ENCODE results near the gene DPF1.

DPF1 gene

GRCh38 chr19:38164526-38164925, 59.5 kb downstream of the DPF1 start:
- Mint-ChIP-seq H3K27me3 (ENCODE audit: low read depth) (no peaks in the 10 kb centered on the region), H3K9me3 (peaks cover 3% of the 10 kb centered on the region), H3K4me3 (no peak overlapping the region), H3K4me1 (ENCODE audit: low read depth) (no peaks in the 10 kb centered on the region), H3K27ac (no peak overlapping the region), H3K36me3 (ENCODE audit: low read depth) (peaks cover 18% of the 10 kb centered on the region)
- no peak for DNase-seq (ENCODE audit: low spot score)

- H3K27ac Mint-ChIP-seq: no peak overlapping the region
- no peak overlapping the region for H3K4me3 Mint-ChIP-seq
- peaks cover 18% of the 10 kb centered on the region for H3K36me3 Mint-ChIP-seq (ENCODE audit: low read depth)
Observed at GRCh38 chr19:38163419-38164290, 60.4 kb downstream of the DPF1 start.

GRCh38 chr19:38162632-38163031, 61.4 kb downstream of the DPF1 start:
- H3K4me1 Mint-ChIP-seq (ENCODE audit: low read depth): no peaks in the 10 kb centered on the region
- no peaks in the 10 kb centered on the region for H3K27me3 Mint-ChIP-seq (ENCODE audit: low read depth)
- DNase-seq (ENCODE audit: low spot score): no peak
- H3K27ac Mint-ChIP-seq: no peak overlapping the region
- H3K9me3 Mint-ChIP-seq: peaks cover 3% of the 10 kb centered on the region
- peaks cover 18% of the 10 kb centered on the region for H3K36me3 Mint-ChIP-seq (ENCODE audit: low read depth)
- H3K4me3 Mint-ChIP-seq: no peak overlapping the region

More at GRCh38 chr19:38163419-38164290, 60.4 kb downstream of the DPF1 start:
- DNase-seq (ENCODE audit: low spot score): no peak
- H3K27me3 Mint-ChIP-seq (ENCODE audit: low read depth): no peaks in the 10 kb centered on the region
- no peaks in the 10 kb centered on the region for H3K4me1 Mint-ChIP-seq (ENCODE audit: low read depth)
- H3K9me3 Mint-ChIP-seq: peaks cover 3% of the 10 kb centered on the region

- H3K4me1 Mint-ChIP-seq (ENCODE audit: low read depth): no peaks in the 10 kb centered on the region
- no peak for DNase-seq (ENCODE audit: low spot score)
- H3K27ac Mint-ChIP-seq: no peak overlapping the region
- no peaks in the 10 kb centered on the region for H3K27me3 Mint-ChIP-seq (ENCODE audit: low read depth)
- peaks cover 18% of the 10 kb centered on the region for H3K36me3 Mint-ChIP-seq (ENCODE audit: low read depth)
- peaks cover 3% of the 10 kb centered on the region for H3K9me3 Mint-ChIP-seq
- no peak overlapping the region for H3K4me3 Mint-ChIP-seq
Observed at GRCh38 chr19:38162094-38162493, 61.9 kb downstream of the DPF1 start.
